ENCODE results near the gene COL19A1. TPM values are rescaled to one million over a fixed set of nuclear protein-coding genes. Genes with fewer than 3 reads are reported as not detected.

COL19A1 gene
- total RNA-seq, 2 experiments from 2014 or later: not detected

- intact Hi-C loops (cut with DNase I, micrococcal nuclease): no loop called here
Measured at GRCh38 chr6:70136996-70137395, 270.6 kb downstream of the COL19A1 start.

GRCh38 chr6:70140496-70140895 is 274.1 kb downstream of the COL19A1 start:
- DNase-seq (no peak), ATAC-seq (no peak)
- Mint-ChIP-seq H3K4me1 (no peaks in the 10 kb centered on the region), H3K9me3 (ENCODE audit: low read depth) (no peaks in the 10 kb centered on the region), H3K27me3 (no peaks in the 10 kb centered on the region), H3K27ac (no peak overlapping the region), H3K36me3 (ENCODE audit: low read depth) (no peaks in the 10 kb centered on the region), H3K4me3 (no peak overlapping the region)
- intact Hi-C loops (cut with DNase I, micrococcal nuclease): no loop called here
- ChIA-PET CTCF (no interaction called here), POLR2A (no interaction called here)

More at GRCh38 chr6:70136996-70137395, 270.6 kb downstream of the COL19A1 start:
- DNase-seq (no peak), ATAC-seq (no peak)
- H3K9me3 Mint-ChIP-seq (ENCODE audit: low read depth): no peaks in the 10 kb centered on the region
- no peak overlapping the region for H3K4me3 Mint-ChIP-seq
- no peaks in the 10 kb centered on the region for H3K27me3 Mint-ChIP-seq
- POLR2A ChIA-PET: no interaction called here
- no peaks in the 10 kb centered on the region for H3K4me1 Mint-ChIP-seq
- H3K27ac Mint-ChIP-seq: no peak overlapping the region
- CTCF ChIA-PET: interaction anchor here (1.5 kb wide), 1 partner anchor 29 kb away, joined by 5 read pairs; no protein-coding TSS in a partner anchor
- no peaks in the 10 kb centered on the region for H3K36me3 Mint-ChIP-seq (ENCODE audit: low read depth)

GRCh38 chr6:70142034-70142433 is 275.7 kb downstream of the COL19A1 start:
- intact Hi-C loops (cut with DNase I, micrococcal nuclease): no loop called here
- Mint-ChIP-seq H3K27ac (no peak overlapping the region), H3K27me3 (no peaks in the 10 kb centered on the region), H3K4me1 (no peaks in the 10 kb centered on the region), H3K36me3 (ENCODE audit: low read depth) (no peaks in the 10 kb centered on the region), H3K4me3 (no peak overlapping the region), H3K9me3 (ENCODE audit: low read depth) (no peaks in the 10 kb centered on the region)
- ATAC-seq: no peak
- DNase-seq: no peak
- POLR2A ChIA-PET: no interaction called here
- CTCF ChIA-PET: no interaction called here

- Mint-ChIP-seq H3K36me3 (ENCODE audit: low read depth) (no peaks in the 10 kb centered on the region), H3K4me1 (no peaks in the 10 kb centered on the region), H3K9me3 (ENCODE audit: low read depth) (no peaks in the 10 kb centered on the region), H3K4me3 (no peak overlapping the region), H3K27me3 (no peaks in the 10 kb centered on the region), H3K27ac (no peak overlapping the region)
- ATAC-seq (no peak), DNase-seq (no peak)
- POLR2A ChIA-PET: no interaction called here
- CTCF ChIA-PET: no interaction called here
- intact Hi-C loops (cut with DNase I, micrococcal nuclease): no loop called here
Measured at GRCh38 chr6:70145178-70145577, 278.8 kb downstream of the COL19A1 start.

GRCh38 chr6:70149209-70149788 is 282.9 kb downstream of the COL19A1 start:
- CTCF ChIA-PET: no interaction called here
- H3K36me3 Mint-ChIP-seq (ENCODE audit: low read depth): no peaks in the 10 kb centered on the region
- ATAC-seq (no peak), DNase-seq (no peak)
- no peaks in the 10 kb centered on the region for H3K27me3 Mint-ChIP-seq
- POLR2A ChIA-PET: no interaction called here
- no peaks in the 10 kb centered on the region for H3K9me3 Mint-ChIP-seq (ENCODE audit: low read depth)
- no peak overlapping the region for H3K4me3 Mint-ChIP-seq
- no peak overlapping the region for H3K27ac Mint-ChIP-seq
- intact Hi-C loops (cut with DNase I, micrococcal nuclease): no loop called here
- no peaks in the 10 kb centered on the region for H3K4me1 Mint-ChIP-seq

- ATAC-seq (no peak), DNase-seq (no peak)
- H3K36me3 Mint-ChIP-seq (ENCODE audit: low read depth): no peaks in the 10 kb centered on the region
- intact Hi-C loops (cut with DNase I, micrococcal nuclease): no loop called here
- CTCF ChIA-PET: no interaction called here
- H3K9me3 Mint-ChIP-seq (ENCODE audit: low read depth): no peaks in the 10 kb centered on the region
- H3K27ac Mint-ChIP-seq: no peak overlapping the region
- no peaks in the 10 kb centered on the region for H3K27me3 Mint-ChIP-seq
- no peaks in the 10 kb centered on the region for H3K4me1 Mint-ChIP-seq
- no peak overlapping the region for H3K4me3 Mint-ChIP-seq
- POLR2A ChIA-PET: no interaction called here
Measured at GRCh38 chr6:70150521-70150920, 284.2 kb downstream of the COL19A1 start.

GRCh38 chr6:70151616-70152015 is 285.3 kb downstream of the COL19A1 start:
- Mint-ChIP-seq H3K27ac (no peak overlapping the region), H3K4me1 (no peaks in the 10 kb centered on the region), H3K27me3 (no peaks in the 10 kb centered on the region), H3K36me3 (ENCODE audit: low read depth) (no peaks in the 10 kb centered on the region), H3K9me3 (ENCODE audit: low read depth) (no peaks in the 10 kb centered on the region), H3K4me3 (no peak overlapping the region)
- CTCF ChIA-PET: no interaction called here
- intact Hi-C loops (cut with DNase I, micrococcal nuclease): no loop called here
- ATAC-seq (no peak), DNase-seq (no peak)
- POLR2A ChIA-PET: no interaction called here

- POLR2A ChIA-PET: no interaction called here
- intact Hi-C loops (cut with DNase I, micrococcal nuclease): no loop called here
- no peak overlapping the region for H3K4me3 Mint-ChIP-seq
- H3K27me3 Mint-ChIP-seq: no peaks in the 10 kb centered on the region
- no peaks in the 10 kb centered on the region for H3K4me1 Mint-ChIP-seq
- DNase-seq (no peak), ATAC-seq (no peak)
- no peaks in the 10 kb centered on the region for H3K9me3 Mint-ChIP-seq (ENCODE audit: low read depth)
- CTCF ChIA-PET: no interaction called here
- H3K27ac Mint-ChIP-seq: no peak overlapping the region
- no peaks in the 10 kb centered on the region for H3K36me3 Mint-ChIP-seq (ENCODE audit: low read depth)
Measured at GRCh38 chr6:70152786-70153185, 286.4 kb downstream of the COL19A1 start.

- Mint-ChIP-seq H3K27me3 (no peaks in the 10 kb centered on the region), H3K36me3 (ENCODE audit: low read depth) (no peaks in the 10 kb centered on the region), H3K9me3 (ENCODE audit: low read depth) (no peaks in the 10 kb centered on the region), H3K27ac (no peak overlapping the region), H3K4me3 (no peak overlapping the region), H3K4me1 (no peaks in the 10 kb centered on the region)
- ATAC-seq (no peak), DNase-seq (no peak)
- POLR2A ChIA-PET: no interaction called here
- intact Hi-C loops (cut with DNase I, micrococcal nuclease): no loop called here
- CTCF ChIA-PET: interaction anchor here (0.8 to 1.1 kb wide), 2 partner anchors 9 to 90 kb away, joined by 3 to 4 read pairs; no protein-coding TSS in a partner anchor
Measured at GRCh38 chr6:70157086-70157485, 290.7 kb downstream of the COL19A1 start.

- H3K4me1 Mint-ChIP-seq: no peaks in the 10 kb centered on the region
- CTCF ChIA-PET: no interaction called here
- DNase-seq (no peak), ATAC-seq (no peak)
- H3K27me3 Mint-ChIP-seq: peaks cover 7% of the 10 kb centered on the region
- no peak overlapping the region for H3K27ac Mint-ChIP-seq
- no peaks in the 10 kb centered on the region for H3K9me3 Mint-ChIP-seq (ENCODE audit: low read depth)
- POLR2A ChIA-PET: no interaction called here
- intact Hi-C loops (cut with DNase I, micrococcal nuclease): loop anchor here in 1 of 2 experiments (10.0 kb wide), 1 partner anchor 435 kb away; no protein-coding TSS in a partner anchor
- no peaks in the 10 kb centered on the region for H3K36me3 Mint-ChIP-seq (ENCODE audit: low read depth)
- no peak overlapping the region for H3K4me3 Mint-ChIP-seq
Measured at GRCh38 chr6:70160276-70160675, 293.9 kb downstream of the COL19A1 start.

- Mint-ChIP-seq H3K9me3 (ENCODE audit: low read depth) (no peaks in the 10 kb centered on the region), H3K27me3 (peaks cover 18% of the 10 kb centered on the region), H3K36me3 (ENCODE audit: low read depth) (no peaks in the 10 kb centered on the region)
Measured at GRCh38 chr6:70162972-70163371, 296.6 kb downstream of the COL19A1 start.

GRCh38 chr6:70163795-70164194 is 297.4 kb downstream of the COL19A1 start:
- CTCF ChIA-PET: interaction anchor here (1.5 kb wide), 1 partner anchor 59 kb away, joined by 3 read pairs; no protein-coding TSS in a partner anchor

More at GRCh38 chr6:70162972-70163371, 296.6 kb downstream of the COL19A1 start:
- H3K27ac Mint-ChIP-seq: no peak overlapping the region
- intact Hi-C loops (cut with DNase I, micrococcal nuclease): loop anchor here in 1 of 2 experiments (10.0 kb wide), 1 partner anchor 438 kb away; no protein-coding TSS in a partner anchor
- H3K4me3 Mint-ChIP-seq: no peak overlapping the region
- CTCF ChIA-PET: no interaction called here
- peaks cover 3% of the 10 kb centered on the region for H3K4me1 Mint-ChIP-seq
- ATAC-seq: no peak
- no peak for DNase-seq
- POLR2A ChIA-PET: no interaction called here

More at GRCh38 chr6:70163795-70164194, 297.4 kb downstream of the COL19A1 start:
- POLR2A ChIA-PET: no interaction called here
- Mint-ChIP-seq H3K4me3 (no peak overlapping the region), H3K9me3 (ENCODE audit: low read depth) (no peaks in the 10 kb centered on the region), H3K27ac (no peak overlapping the region), H3K36me3 (ENCODE audit: low read depth) (no peaks in the 10 kb centered on the region), H3K4me1 (peaks cover 3% of the 10 kb centered on the region), H3K27me3 (peaks cover 22% of the 10 kb centered on the region)
- ATAC-seq: no peak
- intact Hi-C loops (cut with DNase I, micrococcal nuclease): loop anchor here in 1 of 2 experiments (10.0 kb wide), 1 partner anchor 439 kb away; no protein-coding TSS in a partner anchor
- no peak for DNase-seq
